Activated CD4-positive, alpha-beta T cell treated with anti-CD3 and anti-CD28 coated beads for 36 hours (primary cell): ENCODE results near the gene TCF19. TPM values are rescaled to one million over a fixed set of nuclear protein-coding genes. Genes with fewer than 3 reads are reported as not detected.
A peak's percentile ranks its signal among the peaks of the same experiment; 100 is the strongest.

Experiments
- ATAC-seq: fragments of 200-7000 bp; cut with Tn5 transposase; one replicate; pipeline ENCODE4 v1.10.0; 2021; ENCODE audit warnings: mild to moderate bottlenecking, moderate library complexity
- CTCF ChIA-PET: fragments of 350-600 bp; sonication (Branson Sonifier 250); formaldehyde crosslinking; loops from one replicate; lab custom pipeline; 2021; ENCODE audit warnings: antibody characterized with exemption; lab: Charles Lee
- POLR2A ChIA-PET: fragments of 350-600 bp; sonication (Branson Sonifier 250); formaldehyde crosslinking; loops from one replicate; lab custom pipeline; 2021; ENCODE audit warnings: antibody characterized with exemption, inconsistent platforms; lab: Charles Lee
- DNase-seq: peaks from one replicate; pipeline ENCODE4 v3.0.0-alpha.2; 2020
- H3K27ac Mint-ChIP-seq: one replicate; pipeline ENCODE4 v1.8.0; 2021; ENCODE audit warnings: mixed read lengths
- H3K27me3 Mint-ChIP-seq: one replicate; pipeline ENCODE4 v1.8.0; 2021; ENCODE audit warnings: mixed read lengths
- H3K36me3 Mint-ChIP-seq: one replicate; pipeline ENCODE4 v1.8.0; 2021; ENCODE audit warnings: low read depth, mixed read lengths
- H3K4me1 Mint-ChIP-seq: one replicate; pipeline ENCODE4 v1.8.0; 2021; ENCODE audit warnings: mixed read lengths
- H3K4me3 Mint-ChIP-seq: one replicate; pipeline ENCODE4 v1.8.0; 2021; ENCODE audit warnings: mild to moderate bottlenecking, moderate library complexity, mixed read lengths
- H3K9me3 Mint-ChIP-seq: one replicate; pipeline ENCODE4 v1.8.0; 2021; ENCODE audit warnings: low read depth, mixed read lengths
- intact Hi-C, 2 experiments: fragments of 100-400 bp; cut with DNase I in 1 of 2; cut with micrococcal nuclease in 1 of 2; formaldehyde crosslinking; loops; one replicate each; pipeline versions ENCODE4 v1.14.2 to v1.15.1; 2022 to 2024; cut with DNase I, micrococcal nuclease
- total RNA-seq, 2 experiments: library from RNA; stranded (reverse); gene quantifications; one replicate each; pipeline ENCODE4 v1.2.3, GENCODE V29; 2021

TCF19 gene
- 10 to 100 TPM; 82.6 to 88.0 TPM for total RNA-seq

DNA sequence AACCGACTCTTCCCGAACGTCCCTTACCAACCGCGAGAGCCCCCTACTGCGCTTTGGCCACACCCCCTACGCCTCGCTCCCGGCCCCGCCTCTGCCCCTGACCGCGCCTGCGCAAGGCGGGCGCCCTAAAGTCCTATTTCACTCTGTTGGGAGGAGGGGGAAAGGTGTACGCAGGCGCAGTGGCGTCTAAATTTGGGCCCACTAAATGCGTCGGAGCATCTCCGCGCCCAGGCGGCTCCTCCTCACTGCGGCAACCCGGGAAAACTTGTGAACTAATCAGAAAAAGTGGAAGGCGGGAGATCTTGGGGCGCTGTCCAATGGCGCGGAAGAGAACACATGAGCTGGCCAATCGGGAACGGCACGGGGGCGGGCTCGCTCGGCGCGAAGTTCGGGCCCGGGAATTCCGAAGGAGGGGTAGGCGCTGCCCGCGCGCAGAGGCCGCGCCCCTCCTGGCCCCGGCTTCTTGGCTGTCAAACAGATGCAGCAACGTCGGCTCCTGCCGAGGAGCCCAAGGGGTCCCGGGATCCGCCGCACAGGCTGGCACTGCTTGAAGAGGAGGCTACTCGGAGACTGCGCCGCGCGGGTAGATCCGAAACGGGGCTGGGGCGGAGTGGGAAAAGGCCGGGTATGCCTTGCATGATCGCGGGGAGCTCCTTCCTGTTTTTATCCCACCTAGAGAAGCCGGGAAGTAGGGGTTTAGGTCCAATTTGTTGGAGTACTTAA, at the start of gene TCF19:
Gene TCF19, plus strand, starts transcription at position 450 of the 723 bp plus-strand sequence. CDS start 881 bp downstream, outside the sequence.
- peak within 1 kb of the TSS; percentile 89 for H3K27ac Mint-ChIP-seq
- DNase-seq (peak; percentile 99), ATAC-seq (peak; percentile 90)
- peaks cover 39% of the 10 kb centered on the region for H3K4me1 Mint-ChIP-seq
- H3K36me3 Mint-ChIP-seq = peaks cover 49% of the 10 kb centered on the region
- peak within 1 kb of the TSS; percentile 97 for H3K4me3 Mint-ChIP-seq
- no peaks in the 10 kb centered on the region for H3K9me3 Mint-ChIP-seq
- no peaks in the 10 kb centered on the region for H3K27me3 Mint-ChIP-seq
- CTCF ChIA-PET = interaction anchor here (0.5 to 1.5 kb wide), 14 partner anchors 10 to 668 kb away, joined by 3 to 8 read pairs (median 4); partner anchors contain the start of gene LSM2
- POLR2A ChIA-PET = interaction anchor here (0.7 to 1.3 kb wide), 3 partner anchors 39 to 208 kb away, joined by 3 to 7 read pairs (median 3); no protein-coding TSS in a partner anchor
- intact Hi-C loops = loop anchor here (1.0 to 10.0 kb wide), 16 partner anchors 21 to 831 kb away; partner anchors contain the start of genes ABCF1 (in 1 of the 2), C6orf136 (in 1 of the 2), HLA-B (in 1 of the 2) and HLA-C (in 1 of the 2)

- H3K4me1 Mint-ChIP-seq = no peaks in the 10 kb centered on the region
- H3K4me3 Mint-ChIP-seq = no peak overlapping the region
- H3K9me3 Mint-ChIP-seq = no peaks in the 10 kb centered on the region
- H3K36me3 Mint-ChIP-seq = no peaks in the 10 kb centered on the region
- CTCF ChIA-PET = interaction anchor here (0.6 to 1.0 kb wide), 2 partner anchors 32 to 410 kb away, joined by 3 read pairs; no protein-coding TSS in a partner anchor
- ATAC-seq (no peak), DNase-seq (no peak)
- H3K27me3 Mint-ChIP-seq = no peaks in the 10 kb centered on the region
- intact Hi-C loops = no loop called here
- POLR2A ChIA-PET = no interaction called here
- no peak overlapping the region for H3K27ac Mint-ChIP-seq
These were observed 47.4 kb upstream of the TCF19 start for GRCh38 chr6:31110825-31111582.

GRCh38 chr6:31111712-31112111, 46.7 kb upstream of the TCF19 start:
- intact Hi-C loops = no loop called here
- CTCF ChIA-PET = interaction anchor here (2.0 kb wide), 1 partner anchor 32 kb away, joined by 8 read pairs; no protein-coding TSS in a partner anchor
- Mint-ChIP-seq H3K27me3 (no peaks in the 10 kb centered on the region), H3K27ac (no peak overlapping the region), H3K9me3 (no peaks in the 10 kb centered on the region), H3K36me3 (no peaks in the 10 kb centered on the region), H3K4me1 (no peaks in the 10 kb centered on the region), H3K4me3 (no peak overlapping the region)
- POLR2A ChIA-PET = no interaction called here
- ATAC-seq = no peak
- DNase-seq = no peak

DNA sequence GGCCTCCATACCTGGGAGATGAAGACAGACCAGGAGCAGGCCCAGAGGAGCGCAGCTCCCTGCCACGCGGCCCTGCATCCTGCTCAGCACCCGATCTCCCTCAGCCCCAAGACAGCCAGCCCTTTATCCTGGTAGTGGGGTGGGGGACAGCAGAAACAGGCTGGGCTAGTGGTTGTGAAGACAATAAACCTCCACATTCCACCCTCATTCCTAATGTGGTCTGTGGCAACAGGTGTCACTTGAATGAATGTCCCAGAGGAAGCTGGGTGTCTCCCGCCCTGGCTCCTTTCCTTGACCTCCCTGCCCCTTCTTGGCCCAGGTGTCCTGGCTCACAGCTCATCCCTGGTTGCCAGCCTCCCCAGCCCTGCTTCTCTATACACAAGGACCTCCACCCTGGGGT, 45.9 kb upstream of the TCF19 start, which contains the start of gene C6orf15:
Gene C6orf15, minus strand, starts transcription at position 98 of the 400 bp plus-strand sequence. Its CDS starts 20 bp downstream, at position 78.
- ChIA-PET POLR2A (no interaction called here), CTCF (interaction anchor here (0.5 to 2.0 kb wide), 3 partner anchors 33 to 1201 kb away, joined by 3 to 8 read pairs (median 4); no protein-coding TSS in a partner anchor)
- H3K27ac Mint-ChIP-seq = no peak within 1 kb of the TSS
- H3K27me3 Mint-ChIP-seq = no peaks in the 10 kb centered on the region
- ATAC-seq (no peak), DNase-seq (no peak)
- H3K4me1 Mint-ChIP-seq = no peaks in the 10 kb centered on the region
- H3K36me3 Mint-ChIP-seq = no peaks in the 10 kb centered on the region
- no peak within 1 kb of the TSS for H3K4me3 Mint-ChIP-seq
- intact Hi-C loops = no loop called here
- H3K9me3 Mint-ChIP-seq = no peaks in the 10 kb centered on the region

GRCh38 chr6:31113861-31114540, 44.4 kb upstream of the TCF19 start:
- Mint-ChIP-seq H3K4me1 (no peaks in the 10 kb centered on the region), H3K9me3 (no peaks in the 10 kb centered on the region), H3K4me3 (no peak overlapping the region), H3K27ac (no peak overlapping the region), H3K36me3 (no peaks in the 10 kb centered on the region), H3K27me3 (peaks cover 2% of the 10 kb centered on the region)
- CTCF ChIA-PET = interaction anchor here (0.8 to 2.0 kb wide), 3 partner anchors 13 to 34 kb away, joined by 3 to 8 read pairs (median 3); no protein-coding TSS in a partner anchor
- no peak for ATAC-seq
- intact Hi-C loops = no loop called here
- no peak for DNase-seq
- POLR2A ChIA-PET = no interaction called here

GRCh38 chr6:31114541-31114878, 43.9 kb upstream of the TCF19 start, which contains the start of gene PSORS1C1:
PSORS1C1 (plus strand) TSS chr6:31114800; CDS start chr6:31129633, 14,833 bp downstream.
- ChIA-PET POLR2A (no interaction called here), CTCF (interaction anchor here (1.0 kb wide), 1 partner anchor 13 kb away, joined by 3 read pairs; no protein-coding TSS in a partner anchor)
- intact Hi-C loops = no loop called here
- no peaks in the 10 kb centered on the region for H3K36me3 Mint-ChIP-seq
- peaks cover 2% of the 10 kb centered on the region for H3K27me3 Mint-ChIP-seq
- no peak for ATAC-seq
- H3K4me1 Mint-ChIP-seq = no peaks in the 10 kb centered on the region
- no peak within 1 kb of the TSS for H3K27ac Mint-ChIP-seq
- H3K9me3 Mint-ChIP-seq = no peaks in the 10 kb centered on the region
- no peak within 1 kb of the TSS for H3K4me3 Mint-ChIP-seq
- DNase-seq = no peak

GRCh38 chr6:31114970-31115849, 43.2 kb upstream of the TCF19 start:
- DNase-seq (no peak), ATAC-seq (no peak)
- no peaks in the 10 kb centered on the region for H3K36me3 Mint-ChIP-seq
- H3K27me3 Mint-ChIP-seq = peaks cover 2% of the 10 kb centered on the region
- H3K27ac Mint-ChIP-seq = no peak overlapping the region
- no peaks in the 10 kb centered on the region for H3K9me3 Mint-ChIP-seq
- ChIA-PET CTCF (interaction anchor here (1.0 to 1.2 kb wide), 3 partner anchors 12 to 574 kb away, joined by 3 to 5 read pairs (median 3); no protein-coding TSS in a partner anchor), POLR2A (no interaction called here)
- intact Hi-C loops = no loop called here
- no peaks in the 10 kb centered on the region for H3K4me1 Mint-ChIP-seq
- H3K4me3 Mint-ChIP-seq = no peak overlapping the region

DNA sequence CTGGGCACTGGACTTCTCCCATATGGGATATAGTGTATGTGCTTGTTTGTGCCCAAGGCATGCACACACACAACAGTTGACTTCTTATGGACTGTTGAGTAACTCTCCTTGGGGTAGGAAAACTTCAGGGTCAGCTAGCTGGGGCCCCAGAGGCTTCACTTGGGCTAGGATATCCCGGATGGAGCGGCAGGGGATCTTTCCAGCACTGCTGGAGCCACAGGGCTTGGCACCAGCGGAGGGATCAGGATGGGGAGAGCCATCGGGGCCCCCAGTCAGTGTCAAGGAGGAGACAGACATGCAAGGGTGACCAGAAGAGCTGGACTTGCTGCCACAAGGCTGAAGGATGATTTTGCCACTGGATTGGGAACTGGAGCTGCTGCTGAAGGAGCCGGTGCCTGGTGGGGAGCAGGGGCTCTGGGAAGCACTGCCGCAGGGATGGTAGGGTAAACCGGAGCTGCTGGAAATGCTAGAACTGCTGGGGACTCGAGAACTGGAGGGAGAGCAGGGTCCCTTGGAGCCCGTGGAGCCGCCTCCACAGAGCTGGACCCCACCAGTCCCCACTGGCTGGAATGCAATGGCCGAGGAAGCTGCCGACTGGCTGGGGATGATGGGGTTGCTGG, 42.3 kb upstream of the TCF19 start:
- ChIA-PET POLR2A (no interaction called here), CTCF (interaction anchor here (0.6 to 1.2 kb wide), 5 partner anchors 13 to 816 kb away, joined by 3 to 6 read pairs (median 4); no protein-coding TSS in a partner anchor)
- no peak for DNase-seq
- Mint-ChIP-seq H3K27ac (no peak overlapping the region), H3K9me3 (no peaks in the 10 kb centered on the region), H3K4me1 (no peaks in the 10 kb centered on the region), H3K27me3 (peaks cover 2% of the 10 kb centered on the region), H3K36me3 (no peaks in the 10 kb centered on the region), H3K4me3 (no peak overlapping the region)
- intact Hi-C loops = no loop called here
- ATAC-seq = no peak

- Mint-ChIP-seq H3K4me3 (no peak overlapping the region), H3K36me3 (no peaks in the 10 kb centered on the region), H3K9me3 (no peaks in the 10 kb centered on the region), H3K4me1 (no peaks in the 10 kb centered on the region), H3K27me3 (peaks cover 2% of the 10 kb centered on the region), H3K27ac (no peak overlapping the region)
- intact Hi-C loops = no loop called here
- POLR2A ChIA-PET = no interaction called here
- ATAC-seq (no peak), DNase-seq (no peak)
- CTCF ChIA-PET = interaction anchor here (0.6 to 1.9 kb wide), 7 partner anchors 9 to 817 kb away, joined by 3 to 9 read pairs (median 3); no protein-coding TSS in a partner anchor
These were observed 41.6 kb upstream of the TCF19 start for GRCh38 chr6:31116661-31117385.
